Measurements from ENCODE around the gene PLEKHS1. TPM values are rescaled to one million over a fixed set of nuclear protein-coding genes. Genes with fewer than 3 reads are reported as not detected.

The PLEKHS1 gene
- total RNA-seq, 4 donors from 2014 or later = 0.14 TPM; not detected in 3

DNA sequence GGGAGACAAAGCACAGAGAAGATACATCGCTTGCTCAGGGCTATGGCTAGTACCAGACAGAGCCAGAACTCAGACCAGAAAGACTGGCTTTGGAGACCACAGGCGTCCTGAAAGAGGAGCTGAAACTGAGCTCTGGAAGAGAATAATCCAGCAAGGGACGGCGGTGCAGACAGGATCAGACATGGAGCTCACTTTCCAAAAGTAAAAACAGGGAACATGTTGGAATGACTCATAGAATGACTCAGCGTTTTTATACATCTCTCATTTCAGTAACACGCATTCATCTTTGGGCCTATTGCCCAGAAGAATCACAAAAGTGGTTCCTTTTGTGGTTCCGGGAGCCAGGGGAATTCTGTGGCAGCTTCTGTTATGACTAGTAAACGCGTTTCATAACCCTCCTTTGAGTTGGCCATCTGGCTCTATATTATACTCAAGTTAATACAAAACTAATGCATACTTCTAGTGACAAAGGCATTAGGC is 37.2 kb downstream of the PLEKHS1 start:
- Histone ChIP-seq H3K9me3 (no peaks in the 10 kb centered on the region), H3K27ac (no peak overlapping the region), H3K4me1 (no peaks in the 10 kb centered on the region), H3K36me3 (no peaks in the 10 kb centered on the region), H3K27me3 (no peaks in the 10 kb centered on the region), H3K4me3 (no peak overlapping the region)
- intact Hi-C loops (cut with DNase I; ENCODE audit: low total_unique reads) = no loop called here
- peak in 1 of 2 donors; percentile 17 for DNase-seq
- TF ChIP-seq POLR2A (IDR thresholded peaks at IDR 0.05) = no peak
- TF ChIP-seq, protein P1, sequence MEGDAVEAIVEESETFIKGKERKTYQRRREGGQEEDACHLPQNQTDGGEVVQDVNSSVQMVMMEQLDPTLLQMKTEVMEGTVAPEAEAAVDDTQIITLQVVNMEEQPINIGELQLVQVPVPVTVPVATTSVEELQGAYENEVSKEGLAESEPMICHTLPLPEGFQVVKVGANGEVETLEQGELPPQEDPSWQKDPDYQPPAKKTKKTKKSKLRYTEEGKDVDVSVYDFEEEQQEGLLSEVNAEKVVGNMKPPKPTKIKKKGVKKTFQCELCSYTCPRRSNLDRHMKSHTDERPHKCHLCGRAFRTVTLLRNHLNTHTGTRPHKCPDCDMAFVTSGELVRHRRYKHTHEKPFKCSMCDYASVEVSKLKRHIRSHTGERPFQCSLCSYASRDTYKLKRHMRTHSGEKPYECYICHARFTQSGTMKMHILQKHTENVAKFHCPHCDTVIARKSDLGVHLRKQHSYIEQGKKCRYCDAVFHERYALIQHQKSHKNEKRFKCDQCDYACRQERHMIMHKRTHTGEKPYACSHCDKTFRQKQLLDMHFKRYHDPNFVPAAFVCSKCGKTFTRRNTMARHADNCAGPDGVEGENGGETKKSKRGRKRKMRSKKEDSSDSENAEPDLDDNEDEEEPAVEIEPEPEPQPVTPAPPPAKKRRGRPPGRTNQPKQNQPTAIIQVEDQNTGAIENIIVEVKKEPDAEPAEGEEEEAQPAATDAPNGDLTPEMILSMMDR (IDR thresholded peaks at IDR 0.05) = no peak

DNA sequence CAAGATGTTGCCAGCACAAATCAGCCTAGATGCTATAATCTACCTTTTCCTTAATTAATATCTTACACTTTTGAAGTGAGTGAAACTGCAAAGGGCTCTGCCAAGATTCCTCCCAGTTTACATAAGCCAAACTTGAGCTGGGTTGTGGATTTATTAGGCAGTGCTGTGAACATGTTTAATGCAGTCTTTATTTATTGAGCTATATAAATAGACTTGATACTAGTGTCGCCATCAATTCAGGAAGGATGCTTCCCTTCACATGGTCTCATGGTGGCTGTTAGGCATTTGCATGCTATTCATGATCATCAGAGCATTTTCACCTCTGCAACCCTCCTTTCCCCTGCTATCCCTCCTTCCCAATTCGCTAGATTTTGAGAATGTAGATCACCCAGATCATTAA is 40.2 kb downstream of the PLEKHS1 start:
- H3K9me3 ChIP-seq = no peaks in the 10 kb centered on the region
- no peaks in the 10 kb centered on the region for H3K4me1 ChIP-seq
- intact Hi-C loops (cut with DNase I; ENCODE audit: low total_unique reads) = no loop called here
- TF ChIP-seq, protein P1 (IDR thresholded peaks at IDR 0.05) = no peak
- TF ChIP-seq POLR2A (IDR thresholded peaks at IDR 0.05) = no peak
- H3K36me3 ChIP-seq = no peaks in the 10 kb centered on the region
- DNase-seq = no peak
- H3K27ac ChIP-seq = no peak overlapping the region
- H3K27me3 ChIP-seq = no peaks in the 10 kb centered on the region
- H3K4me3 ChIP-seq = no peak overlapping the region

DNA sequence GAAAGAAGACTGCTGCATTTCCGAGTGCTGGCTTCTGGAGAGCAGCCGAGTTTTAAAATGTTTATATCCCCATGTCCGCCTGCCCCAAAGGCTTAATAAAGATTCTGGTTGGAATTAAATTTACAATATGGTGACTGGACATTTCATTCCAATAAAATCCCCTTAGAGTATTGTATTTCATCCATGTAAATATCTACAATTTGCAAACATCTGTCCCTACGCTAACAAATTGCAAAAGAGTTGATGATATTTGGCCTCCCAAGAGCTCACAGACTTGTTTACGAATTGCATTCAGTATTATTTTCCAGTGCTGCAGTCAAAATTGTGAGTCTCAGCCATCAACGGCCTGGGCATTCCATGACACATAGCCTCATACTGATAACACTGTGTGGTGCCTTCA is 50.1 kb downstream of the PLEKHS1 start:
- no peak for DNase-seq
- Histone ChIP-seq H3K9me3 (no peaks in the 10 kb centered on the region), H3K4me1 (no peaks in the 10 kb centered on the region), H3K27ac (no peak overlapping the region), H3K27me3 (no peaks in the 10 kb centered on the region), H3K36me3 (no peaks in the 10 kb centered on the region), H3K4me3 (no peak overlapping the region)
- intact Hi-C loops (cut with DNase I; ENCODE audit: low total_unique reads) = loop anchor here (10.0 kb wide), 1 partner anchor 303 kb away; no protein-coding TSS in a partner anchor
- no peak for TF ChIP-seq POLR2A (IDR thresholded peaks at IDR 0.05)
- TF ChIP-seq, protein P1 (IDR thresholded peaks at IDR 0.05) = no peak

DNA sequence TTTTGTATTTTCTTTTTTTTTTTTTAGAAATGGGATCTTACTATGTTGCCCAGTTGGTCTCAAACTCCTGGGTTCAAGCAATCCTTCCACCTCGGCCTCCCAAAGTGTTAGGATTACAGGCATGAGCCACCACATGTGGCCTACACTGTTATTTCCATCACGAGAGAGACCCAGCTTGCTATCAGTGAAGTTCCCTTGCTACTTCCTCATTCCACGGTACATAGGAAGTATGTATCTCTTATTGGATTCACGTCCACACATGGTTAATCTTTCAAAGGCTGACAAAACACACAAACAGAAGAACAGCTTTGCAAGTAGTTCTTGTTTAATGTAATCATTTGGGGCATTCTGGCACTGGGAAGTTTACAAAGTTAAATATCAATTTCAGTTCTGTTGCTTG is 51.5 kb downstream of the PLEKHS1 start:
- TF ChIP-seq, protein P1 (IDR thresholded peaks at IDR 0.05) = no peak
- TF ChIP-seq POLR2A (IDR thresholded peaks at IDR 0.05) = no peak
- intact Hi-C loops (cut with DNase I; ENCODE audit: low total_unique reads) = loop anchor here (10.0 kb wide), 1 partner anchor 302 kb away; no protein-coding TSS in a partner anchor
- no peak for DNase-seq
- Histone ChIP-seq H3K27ac (no peak overlapping the region), H3K27me3 (no peaks in the 10 kb centered on the region), H3K9me3 (no peaks in the 10 kb centered on the region), H3K36me3 (no peaks in the 10 kb centered on the region), H3K4me3 (no peak overlapping the region), H3K4me1 (no peaks in the 10 kb centered on the region)

DNA sequence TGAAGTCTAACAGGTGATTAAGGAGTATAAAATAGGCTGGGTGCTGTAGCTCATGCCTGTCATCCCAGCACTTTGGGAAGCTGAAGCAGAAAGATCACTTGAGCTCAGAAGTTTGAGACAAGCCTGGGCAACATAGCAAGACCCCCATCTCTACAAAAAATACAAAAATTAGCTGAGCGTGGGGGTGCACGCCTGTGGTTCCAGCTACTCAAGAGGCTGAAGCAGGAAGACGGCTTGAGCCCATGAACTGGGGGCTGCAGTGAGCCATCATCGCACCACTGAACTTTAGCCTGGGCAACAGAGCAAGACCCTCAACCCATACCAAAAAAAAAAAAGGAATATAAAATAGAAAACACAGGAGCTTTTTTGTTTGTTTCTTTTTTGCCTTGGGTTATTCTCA is 55.0 kb downstream of the PLEKHS1 start:
- no peak for DNase-seq
- intact Hi-C loops (cut with DNase I; ENCODE audit: low total_unique reads) = loop anchor here (10.0 kb wide), 1 partner anchor 298 kb away; no protein-coding TSS in a partner anchor
- no peaks in the 10 kb centered on the region for H3K27me3 ChIP-seq
- H3K4me3 ChIP-seq = no peak overlapping the region
- no peak for TF ChIP-seq POLR2A (IDR thresholded peaks at IDR 0.05)
- TF ChIP-seq, protein P1 (IDR thresholded peaks at IDR 0.05) = no peak
- H3K27ac ChIP-seq = no peak overlapping the region
- no peaks in the 10 kb centered on the region for H3K9me3 ChIP-seq
- H3K36me3 ChIP-seq = no peaks in the 10 kb centered on the region
- H3K4me1 ChIP-seq = no peaks in the 10 kb centered on the region

All from uterus (tissue), 4 donors.